GM19372 (cell line): Measurements from ENCODE around the gene CBR3.

ENCODE experiments used
- ATAC-seq: cut with Tn5 transposase; IDR thresholded peaks from one replicate; pipeline ENCODE4 v1.9.1; 2021; ENCODE audit warnings: mild to moderate bottlenecking, low read depth, moderate library complexity; ENCODE audit not compliant: unreplicated experiment

The CBR3 gene

DNA sequence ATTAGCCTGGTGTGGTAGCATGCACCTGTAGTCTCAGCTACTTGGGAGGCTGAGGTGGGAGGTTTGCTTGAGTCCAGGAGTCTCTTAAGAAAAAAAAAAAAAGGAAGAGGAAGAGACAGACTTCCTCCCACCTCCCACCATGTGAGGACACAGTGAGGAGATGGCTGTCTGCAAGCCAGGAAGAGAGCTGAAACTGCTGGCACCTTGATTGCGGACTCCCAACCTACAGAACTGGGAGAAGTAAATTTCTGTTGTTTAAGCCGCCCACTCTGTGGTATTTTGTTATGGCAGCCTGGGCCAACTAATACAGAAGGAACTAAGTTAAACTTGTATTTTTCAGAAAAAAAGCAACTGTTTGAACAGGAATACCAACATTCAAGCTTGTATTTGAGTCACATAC is 43.5 kb downstream of the CBR3 start:
- ATAC-seq, result no peak

DNA sequence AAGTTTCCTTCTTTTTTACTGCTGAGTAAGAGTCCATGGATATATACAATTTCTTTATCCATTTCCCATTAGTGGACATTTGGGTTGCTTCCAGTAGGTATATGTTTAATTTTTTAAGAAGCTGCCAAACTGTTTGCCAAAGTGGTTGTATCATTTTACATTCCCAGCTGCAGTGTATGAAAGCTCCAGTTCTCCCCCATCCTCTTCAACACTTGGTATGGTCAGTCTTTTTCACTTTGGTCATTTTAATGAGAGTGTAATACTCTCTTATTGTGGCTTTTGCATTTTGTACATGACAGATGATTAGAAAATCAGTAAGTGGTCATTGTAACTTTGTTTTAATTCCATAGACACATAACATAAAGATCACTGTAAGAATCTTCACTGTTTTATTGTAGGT is 44.3 kb downstream of the CBR3 start:
- ATAC-seq, result no peak

DNA sequence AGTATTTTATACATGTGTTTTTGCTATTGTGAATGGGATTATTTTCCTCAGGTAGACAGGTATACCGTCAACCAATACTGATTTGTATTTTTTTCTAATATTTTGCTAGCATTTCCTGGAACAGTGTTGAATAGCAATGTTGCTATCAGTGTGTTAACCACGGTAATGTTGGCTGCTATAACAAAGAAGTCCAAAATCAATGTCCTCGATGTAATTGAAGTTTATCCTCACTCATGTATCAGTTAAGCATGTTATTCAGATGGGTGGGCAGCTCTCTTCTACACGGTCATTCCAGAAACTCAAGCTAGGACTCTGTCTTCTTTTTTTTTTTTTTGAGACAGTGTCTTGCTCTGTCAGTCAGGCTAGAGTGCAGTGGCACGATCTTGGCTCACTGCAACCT is 46.1 kb downstream of the CBR3 start:
- no peak for ATAC-seq

DNA sequence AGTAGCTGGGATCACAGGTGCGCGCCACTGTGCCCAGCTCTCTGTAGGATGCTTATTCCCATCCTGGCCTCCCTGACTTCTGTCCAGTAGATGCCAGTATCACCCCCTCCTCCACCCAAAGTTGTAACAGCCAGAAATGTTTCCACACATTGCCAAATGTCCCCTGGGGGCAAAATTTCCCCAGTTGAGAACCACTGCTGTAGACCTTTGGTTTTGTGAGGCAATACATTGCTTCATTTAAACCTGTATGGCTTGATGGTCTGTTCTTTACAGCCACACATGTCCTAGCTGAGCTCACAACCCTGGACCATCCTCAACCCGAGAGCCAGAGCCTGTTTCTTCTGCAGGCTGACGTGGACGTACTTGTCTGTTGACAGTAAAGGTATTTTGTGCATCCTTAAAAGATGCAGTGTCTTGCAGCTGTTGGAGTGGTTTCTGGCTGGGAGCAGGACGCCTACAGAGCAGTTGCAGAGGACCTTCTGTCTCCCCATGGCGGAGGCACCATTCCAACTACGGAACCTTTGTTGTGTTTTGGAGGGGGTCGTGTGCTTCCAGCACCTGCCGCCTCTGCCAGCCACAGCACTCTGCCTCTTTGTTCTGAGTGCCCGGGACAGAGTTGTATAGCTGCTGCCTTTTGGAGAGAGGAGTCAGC is 48.4 kb downstream of the CBR3 start:
- ATAC-seq, result no peak

DNA sequence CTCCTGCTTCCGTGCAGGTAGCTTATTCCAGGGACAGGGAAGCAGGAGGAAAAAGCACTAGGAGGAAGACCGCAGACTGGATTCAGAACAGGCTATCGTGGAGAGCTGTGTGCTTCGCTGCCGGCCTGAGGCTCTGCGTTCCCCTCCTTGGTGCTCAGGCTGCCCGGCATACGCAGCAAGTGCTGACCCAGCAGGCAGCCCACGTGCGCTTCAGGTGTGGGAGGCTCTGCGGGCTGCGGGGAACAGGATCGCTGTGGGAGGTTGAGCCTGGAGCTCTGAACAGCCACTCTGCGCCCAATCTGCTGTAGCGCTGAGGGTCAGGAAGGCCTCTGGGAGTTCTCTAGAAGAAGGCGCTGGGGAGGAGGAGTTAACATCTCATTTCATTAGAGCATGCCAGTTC is 49.7 kb downstream of the CBR3 start:
- no peak for ATAC-seq

DNA sequence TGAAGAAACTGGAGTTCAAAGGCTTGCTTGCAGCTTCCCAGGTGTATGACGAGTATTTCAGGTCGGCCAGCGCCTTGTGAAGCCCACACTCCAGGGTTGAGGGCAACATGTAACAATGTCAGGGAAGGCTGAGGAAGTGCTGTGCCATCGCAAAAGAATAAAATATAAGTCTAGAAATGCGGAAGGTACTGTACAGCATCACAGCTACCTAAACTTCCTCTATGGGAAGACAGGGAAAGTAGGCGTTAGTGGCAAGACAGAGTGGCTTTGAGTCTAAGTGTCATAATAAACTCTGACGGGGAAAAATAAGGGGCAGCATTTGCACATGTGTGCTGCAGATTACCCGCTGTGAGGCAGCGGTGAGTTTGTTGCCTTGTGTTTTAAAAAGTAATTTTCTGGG is 50.6 kb downstream of the CBR3 start:
- no peak for ATAC-seq

DNA sequence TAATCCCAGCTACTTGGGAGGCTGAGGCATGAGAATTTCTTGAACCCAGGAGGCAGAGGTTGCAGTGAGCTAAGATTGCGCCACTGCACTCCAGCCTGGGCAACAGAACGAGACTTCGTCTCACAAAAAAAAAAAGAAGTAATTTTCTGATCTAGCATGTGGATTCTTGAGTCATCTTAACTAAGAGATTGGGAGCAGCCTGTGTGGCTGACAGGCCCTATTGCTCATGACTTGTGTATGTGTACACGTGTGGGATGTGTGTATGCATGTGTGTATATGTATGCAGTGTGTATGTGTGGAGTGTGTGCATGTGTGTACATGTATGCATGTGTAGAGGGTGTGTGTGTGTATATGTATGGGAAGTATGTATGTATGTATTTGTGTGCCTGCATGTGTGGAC is 51.2 kb downstream of the CBR3 start:
- ATAC-seq, result no peak

DNA sequence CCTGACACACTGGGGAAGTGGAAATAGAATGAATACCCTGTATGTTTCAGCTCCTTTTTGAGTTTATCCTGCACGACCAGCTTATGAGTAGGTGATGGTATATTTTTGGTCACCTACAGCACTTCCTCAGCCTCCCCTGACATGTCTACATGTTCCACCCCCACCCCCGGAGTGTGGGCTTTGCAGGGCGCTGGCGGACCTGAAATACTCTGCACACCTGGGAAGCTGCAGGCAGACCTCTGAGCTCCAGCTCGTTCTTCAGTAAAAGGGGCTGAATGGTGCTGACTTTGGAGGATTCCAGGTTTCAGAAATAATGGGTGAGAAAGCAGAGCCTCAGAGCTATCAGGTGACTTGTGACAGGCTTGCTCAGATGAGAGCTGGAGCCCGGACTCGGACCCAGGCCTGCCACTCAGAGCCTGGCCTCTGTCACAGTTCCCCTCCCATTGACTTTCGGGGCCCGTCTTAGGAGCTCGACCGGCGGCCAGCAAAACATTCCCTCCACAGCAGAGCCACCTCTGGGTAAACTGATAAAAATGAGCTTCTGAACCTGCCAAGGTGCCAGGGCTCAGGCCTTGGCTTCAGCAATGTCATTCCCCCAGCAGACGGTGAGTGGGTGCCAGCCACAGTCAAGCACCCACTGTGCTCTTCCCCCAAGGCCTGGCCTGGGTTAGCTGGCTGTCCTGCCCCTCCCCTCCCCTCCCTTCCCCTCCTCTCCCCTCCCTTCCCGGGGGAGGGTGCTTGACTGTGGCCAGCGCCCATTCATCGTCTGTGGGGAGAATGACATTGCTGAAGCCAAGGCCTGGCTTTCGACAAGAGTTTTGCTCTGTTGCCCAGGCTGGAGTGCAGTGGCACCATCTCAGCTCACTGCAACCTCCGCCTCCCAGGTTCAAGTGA is 51.9 kb downstream of the CBR3 start:
- no peak for ATAC-seq

DNA sequence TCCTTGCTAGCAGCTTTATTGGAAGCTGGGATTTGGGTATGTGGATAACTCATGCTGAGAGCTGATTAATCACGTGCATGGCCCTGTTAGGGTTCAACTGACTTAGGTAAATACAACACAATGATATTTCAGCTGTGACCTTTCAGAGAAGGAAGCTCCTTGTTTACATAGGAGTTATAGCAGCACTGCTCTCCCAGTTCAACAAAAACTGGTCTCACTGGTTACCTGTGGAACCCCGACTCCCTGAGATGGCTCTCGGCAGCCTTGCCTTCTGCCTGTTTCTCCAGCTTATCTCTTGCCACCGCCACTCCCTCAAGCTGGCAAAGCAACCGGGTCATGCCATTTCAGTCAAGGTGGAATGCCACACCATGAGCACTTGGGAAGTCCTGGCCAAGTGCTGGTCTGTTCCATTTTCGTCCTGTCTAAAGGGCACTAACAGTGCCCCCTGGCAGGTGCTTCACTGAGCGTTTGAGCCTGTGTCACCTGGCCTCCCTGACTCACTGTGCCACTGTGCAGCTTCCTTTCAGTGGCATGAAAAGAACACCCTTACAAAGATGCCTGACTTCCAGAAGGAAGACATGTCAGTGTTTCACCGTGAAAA is 53.3 kb downstream of the CBR3 start:
- ATAC-seq, result no peak

DNA sequence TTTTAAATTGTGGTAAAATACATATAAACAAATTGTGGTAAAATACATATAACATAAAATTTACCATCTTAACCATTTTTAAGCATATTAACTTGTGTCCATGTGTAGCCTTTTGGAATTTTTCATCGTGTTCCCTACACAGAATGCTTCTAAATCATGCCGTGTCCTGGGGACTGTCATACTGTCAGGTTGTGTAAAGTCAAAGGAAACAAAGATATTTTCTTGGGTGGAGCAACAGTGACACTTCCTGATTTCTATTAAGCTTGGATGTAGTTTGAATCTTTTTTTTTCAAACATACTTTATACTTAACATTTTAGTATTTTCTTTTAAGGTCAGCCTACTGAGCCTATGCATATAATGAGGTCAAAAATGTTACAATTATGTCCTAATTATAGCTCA is 54.1 kb downstream of the CBR3 start:
- ATAC-seq, result no peak

DNA sequence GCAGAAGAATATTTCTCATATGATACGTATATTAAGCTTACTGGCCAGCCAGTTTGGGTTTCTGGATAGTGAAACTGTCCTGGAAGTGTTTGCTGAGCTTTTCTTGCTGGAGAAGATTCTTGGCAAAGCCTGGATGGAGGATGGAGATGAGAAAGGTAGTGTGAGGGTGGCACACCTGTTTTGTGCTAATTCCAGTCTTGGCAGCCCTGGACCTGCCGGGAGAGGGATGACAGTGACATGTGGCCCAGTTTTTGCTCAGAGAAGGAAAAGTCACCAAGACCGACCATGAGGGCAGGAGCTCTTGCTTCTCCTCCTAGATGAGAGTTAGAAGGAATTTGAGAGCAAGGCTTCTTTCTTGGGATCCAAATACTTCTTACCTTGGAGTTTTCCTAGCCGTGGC is 55.9 kb downstream of the CBR3 start:
- ATAC-seq, result no peak

DNA sequence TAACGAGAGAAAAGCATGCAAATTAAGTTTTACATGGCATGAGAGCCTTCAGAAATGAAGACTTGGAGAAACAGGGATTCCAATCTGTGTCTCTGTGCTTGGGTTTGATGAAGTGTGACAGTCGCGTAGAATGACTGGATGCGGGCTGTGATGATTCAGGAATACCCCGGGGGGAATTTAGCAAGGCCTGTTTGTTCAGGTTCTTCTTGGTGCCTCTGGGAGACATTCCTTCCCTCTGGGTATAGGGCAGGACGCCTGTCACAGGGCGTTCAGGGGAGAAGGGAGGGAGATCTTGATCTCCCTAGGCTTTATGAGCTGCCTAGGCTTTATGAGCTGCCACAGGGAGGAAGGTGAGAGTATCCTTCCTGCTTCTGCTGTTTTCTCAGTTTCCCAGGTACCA is 58.3 kb downstream of the CBR3 start:
- ATAC-seq, result no peak

DNA sequence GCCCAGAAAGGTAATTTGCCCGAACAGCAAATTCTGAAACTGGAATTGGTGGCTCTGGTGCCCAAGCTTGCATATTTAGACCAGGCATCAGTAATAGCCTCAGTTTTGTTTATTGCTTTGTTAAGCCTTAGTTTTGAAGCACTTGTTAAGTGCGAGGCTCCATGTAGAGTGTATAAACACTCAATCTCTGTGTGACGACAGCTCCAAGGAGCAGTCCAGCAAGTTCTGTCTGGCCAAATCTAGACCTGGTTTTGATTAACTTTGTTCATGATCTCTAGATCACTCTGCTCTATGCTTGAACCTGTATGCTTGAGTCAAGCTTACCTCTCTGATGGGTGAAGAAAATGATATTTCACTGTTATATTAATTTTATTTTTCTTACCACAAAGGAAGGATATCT is 59.1 kb downstream of the CBR3 start:
- no peak for ATAC-seq

DNA sequence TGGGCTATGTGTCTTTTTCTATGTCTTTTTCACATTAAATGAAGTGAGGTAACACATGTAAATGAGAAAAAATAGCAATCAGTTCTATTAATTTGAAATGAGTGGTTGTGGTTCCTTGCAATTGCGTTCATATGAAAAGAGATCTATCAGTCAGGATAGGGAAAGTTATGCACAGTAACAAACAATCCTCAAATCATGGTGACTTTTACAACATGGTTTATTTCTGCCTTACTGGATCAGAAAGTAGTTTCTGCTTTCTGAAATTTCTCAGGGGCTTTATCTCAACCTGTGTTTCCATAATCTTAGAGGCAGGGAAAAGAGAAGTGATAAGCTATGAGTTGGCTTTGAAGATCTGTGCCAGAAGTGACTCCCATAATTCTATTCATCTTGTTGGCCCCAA is 60.7 kb downstream of the CBR3 start:
- ATAC-seq, result no peak
